Activated T-helper 2 cell treated with anti-CD3 and anti-CD28 coated beads, Interferon-gamma antibody, Interleukin-2, Interleukin-4, amounts not matched to agents 10 μg/mL and 5 μg/mL and 100 μg/mL, durations not matched to agents 14 hours and 24 hours and 36 hours (primary cell): ENCODE results near the gene FAM25C. TPM values are rescaled to one million over a fixed set of nuclear protein-coding genes. Genes with fewer than 3 reads are reported as not detected.
A peak's percentile ranks its signal among the peaks of the same experiment; 100 is the strongest.
"Not testable (repeated sequence)": the region's sequence is repeated elsewhere in the genome, so short reads cannot be mapped to it uniquely, and the experiment has no call there.

Source experiments
- DNase-seq: peaks from one replicate; pipeline ENCODE4 v3.0.0; 2021; ENCODE audit warnings: low spot score
- H3K27ac Mint-ChIP-seq: one replicate; pipeline ENCODE4 v1.8.0; 2021; ENCODE audit warnings: mixed read lengths
- H3K27me3 Mint-ChIP-seq: one replicate; pipeline ENCODE4 v1.8.0; 2021; ENCODE audit warnings: low read depth, mixed read lengths
- H3K36me3 Mint-ChIP-seq: one replicate; pipeline ENCODE4 v1.8.0; 2021; ENCODE audit warnings: low read depth, mixed read lengths
- H3K4me1 Mint-ChIP-seq: one replicate; pipeline ENCODE4 v1.8.0; 2021; ENCODE audit warnings: low read depth, mixed read lengths
- H3K4me3 Mint-ChIP-seq: one replicate; pipeline ENCODE4 v1.8.0; 2021; ENCODE audit warnings: low read depth, mild to moderate bottlenecking, moderate library complexity, mixed read lengths
- H3K9me3 Mint-ChIP-seq: one replicate; pipeline ENCODE4 v1.8.0; 2021; ENCODE audit warnings: mixed read lengths
- intact Hi-C: fragments of 100-400 bp; cut with micrococcal nuclease; formaldehyde crosslinking; loops from one replicate; pipeline ENCODE4 v1.15.1; 2023
- total RNA-seq: library from RNA; stranded (reverse); gene quantifications from 2 replicates; pipeline ENCODE4 v1.2.3, GENCODE V29; 2022

FAM25C gene
- total RNA-seq, result not detected in 2 replicates

DNA sequence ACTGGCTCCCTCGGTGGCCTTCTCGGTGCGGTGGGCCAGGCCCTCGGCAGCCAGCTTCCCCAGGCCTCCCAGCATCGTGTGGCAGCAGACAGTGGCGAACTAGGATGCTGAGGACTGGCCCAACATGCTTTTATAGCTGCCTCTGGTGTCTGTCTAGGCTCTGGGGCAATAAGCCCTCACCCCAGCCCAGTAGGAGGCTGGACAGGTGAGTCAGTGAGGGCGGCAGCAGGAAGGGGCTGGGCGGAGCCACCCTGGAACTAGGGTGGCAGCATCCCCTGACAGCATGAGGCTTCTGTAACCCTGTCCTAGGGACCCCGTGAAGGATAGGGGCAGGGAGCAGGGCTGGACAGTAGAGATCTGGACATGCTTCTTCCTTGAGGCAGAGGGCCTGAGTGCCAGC lies at the start of gene FAM25C:
Gene FAM25C (minus strand): TSS at position 101 of the 400 bp plus-strand sequence. CDS start 26 bp downstream, at position 75.
- H3K36me3 Mint-ChIP-seq, H3K9me3 Mint-ChIP-seq, H3K27ac Mint-ChIP-seq, H3K4me1 Mint-ChIP-seq, DNase-seq, H3K27me3 Mint-ChIP-seq, intact Hi-C loops, H3K4me3 Mint-ChIP-seq: not testable (repeated sequence)

DNA sequence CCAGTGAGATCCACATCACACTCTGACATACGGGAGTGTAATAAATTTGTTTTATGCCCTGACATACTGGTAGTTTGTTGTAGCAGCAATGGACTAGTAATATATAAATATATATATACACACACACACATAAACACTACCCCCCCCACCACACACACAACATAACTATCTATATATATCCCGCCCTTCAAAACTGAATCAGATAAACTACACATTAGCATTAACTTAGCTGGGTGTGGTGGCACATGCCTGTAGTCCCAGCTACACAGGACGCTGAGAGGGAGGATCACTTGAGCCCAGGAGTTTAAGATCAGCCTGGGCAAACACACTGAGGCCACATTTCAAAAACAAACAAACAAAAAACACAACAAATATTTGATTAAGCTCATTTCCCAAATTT lies 45.0 kb upstream of the FAM25C start:
- DNase-seq, H3K4me3 Mint-ChIP-seq, intact Hi-C loops, H3K36me3 Mint-ChIP-seq, H3K9me3 Mint-ChIP-seq, H3K4me1 Mint-ChIP-seq, H3K27ac Mint-ChIP-seq, H3K27me3 Mint-ChIP-seq: not testable (repeated sequence)

GRCh38 chr10:48031390-48031789 lies 31.8 kb upstream of the FAM25C start:
- H3K9me3 Mint-ChIP-seq, H3K4me1 Mint-ChIP-seq, H3K27ac Mint-ChIP-seq, H3K27me3 Mint-ChIP-seq, H3K36me3 Mint-ChIP-seq, DNase-seq, intact Hi-C loops, H3K4me3 Mint-ChIP-seq: not testable (repeated sequence)

DNA sequence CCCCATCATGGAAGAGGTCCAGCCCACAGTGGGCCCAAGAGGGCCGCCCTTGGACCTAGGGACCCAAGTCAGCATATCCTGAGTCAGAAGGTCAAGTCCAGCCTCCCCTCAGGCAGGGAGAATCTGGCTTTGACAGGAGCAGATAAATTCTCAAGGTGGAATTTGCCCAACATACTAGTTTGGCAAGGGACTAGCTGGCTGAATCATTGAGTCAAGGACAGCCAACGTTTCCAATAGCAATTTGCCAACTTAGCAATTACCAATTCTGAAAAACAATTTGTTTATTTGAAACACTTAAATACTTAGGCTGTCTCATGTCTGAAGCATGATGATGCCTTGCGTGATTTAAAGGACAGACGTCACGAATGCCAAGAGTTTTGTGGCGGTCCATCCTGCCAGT lies 2.7 kb upstream of the FAM25C start:
- H3K36me3 Mint-ChIP-seq, H3K4me3 Mint-ChIP-seq, DNase-seq, H3K9me3 Mint-ChIP-seq, intact Hi-C loops, H3K4me1 Mint-ChIP-seq, H3K27me3 Mint-ChIP-seq, H3K27ac Mint-ChIP-seq: not testable (repeated sequence)

GRCh38 chr10:47994045-47994444 lies 5.5 kb downstream of the FAM25C start:
- intact Hi-C loops, H3K36me3 Mint-ChIP-seq, H3K9me3 Mint-ChIP-seq, DNase-seq, H3K4me3 Mint-ChIP-seq, H3K27me3 Mint-ChIP-seq, H3K4me1 Mint-ChIP-seq, H3K27ac Mint-ChIP-seq: not testable (repeated sequence)

- H3K27ac Mint-ChIP-seq, H3K4me1 Mint-ChIP-seq, H3K9me3 Mint-ChIP-seq: not testable (repeated sequence)
Observed at GRCh38 chr10:47992560-47992959, 7.0 kb downstream of the FAM25C start.

GRCh38 chr10:47991706-47992105 lies 7.9 kb downstream of the FAM25C start:
- H3K36me3 Mint-ChIP-seq, H3K4me3 Mint-ChIP-seq, H3K27ac Mint-ChIP-seq, H3K9me3 Mint-ChIP-seq, DNase-seq, intact Hi-C loops, H3K27me3 Mint-ChIP-seq, H3K4me1 Mint-ChIP-seq: not testable (repeated sequence)

More at GRCh38 chr10:47992560-47992959, 7.0 kb downstream of the FAM25C start:
- H3K36me3 Mint-ChIP-seq, H3K4me3 Mint-ChIP-seq, DNase-seq, intact Hi-C loops, H3K27me3 Mint-ChIP-seq: not testable (repeated sequence)

DNA sequence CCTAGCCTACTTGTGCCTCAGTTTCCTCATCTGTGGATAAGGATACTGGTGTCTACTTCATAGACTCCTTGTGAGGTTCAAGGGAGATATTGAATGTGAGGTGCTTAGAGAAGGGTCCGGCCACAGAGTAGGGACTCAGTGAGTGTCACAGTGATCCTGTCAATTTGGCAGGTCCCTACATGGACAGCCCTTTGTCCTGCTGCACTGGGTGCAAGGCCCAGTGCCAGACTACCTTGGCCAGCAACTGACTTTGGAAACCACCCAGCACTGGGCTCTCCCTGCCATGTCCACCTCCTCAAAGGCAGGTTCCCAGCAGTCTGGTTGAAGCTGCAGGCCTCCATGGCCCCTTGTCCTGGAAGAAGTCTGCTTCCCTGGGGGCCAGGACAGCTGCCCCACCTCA lies 9.5 kb downstream of the FAM25C start:
- intact Hi-C loops, H3K4me3 Mint-ChIP-seq: not testable (repeated sequence)

GRCh38 chr10:47989542-47989950 lies 10.0 kb downstream of the FAM25C start:
- intact Hi-C loops, H3K36me3 Mint-ChIP-seq, DNase-seq, H3K4me1 Mint-ChIP-seq, H3K4me3 Mint-ChIP-seq, H3K27me3 Mint-ChIP-seq, H3K27ac Mint-ChIP-seq, H3K9me3 Mint-ChIP-seq: not testable (repeated sequence)

More for the DNA sequence above, 9.5 kb downstream of the FAM25C start:
- not testable (repeated sequence) for H3K9me3 Mint-ChIP-seq, H3K27me3 Mint-ChIP-seq, H3K4me1 Mint-ChIP-seq, DNase-seq, H3K27ac Mint-ChIP-seq, H3K36me3 Mint-ChIP-seq

GRCh38 chr10:47988718-47989541 lies 10.7 kb downstream of the FAM25C start:
- H3K4me3 Mint-ChIP-seq, H3K27ac Mint-ChIP-seq, H3K4me1 Mint-ChIP-seq, H3K9me3 Mint-ChIP-seq, H3K36me3 Mint-ChIP-seq, DNase-seq, H3K27me3 Mint-ChIP-seq, intact Hi-C loops: not testable (repeated sequence)

GRCh38 chr10:47987952-47988351 lies 11.6 kb downstream of the FAM25C start:
- H3K4me3 Mint-ChIP-seq, H3K36me3 Mint-ChIP-seq, DNase-seq, H3K27me3 Mint-ChIP-seq, intact Hi-C loops, H3K4me1 Mint-ChIP-seq, H3K9me3 Mint-ChIP-seq, H3K27ac Mint-ChIP-seq: not testable (repeated sequence)

- H3K36me3 Mint-ChIP-seq, H3K27ac Mint-ChIP-seq, H3K27me3 Mint-ChIP-seq, H3K4me1 Mint-ChIP-seq, DNase-seq, H3K9me3 Mint-ChIP-seq, intact Hi-C loops: not testable (repeated sequence)
- peak overlapping the region; percentile 13 for H3K4me3 Mint-ChIP-seq
Observed at GRCh38 chr10:47986413-47987230, 13.0 kb downstream of the FAM25C start.

- H3K4me1 Mint-ChIP-seq, DNase-seq, H3K4me3 Mint-ChIP-seq, H3K27ac Mint-ChIP-seq, intact Hi-C loops, H3K36me3 Mint-ChIP-seq, H3K9me3 Mint-ChIP-seq, H3K27me3 Mint-ChIP-seq: not testable (repeated sequence)
Observed at GRCh38 chr10:47975409-47975808, 24.2 kb downstream of the FAM25C start.
